Measurements from ENCODE around the gene ORAI1.
"Not testable (repeated sequence)": the region's sequence is repeated elsewhere in the genome, so short reads cannot be mapped to it uniquely, and the experiment has no call there.

Gene ORAI1

DNA sequence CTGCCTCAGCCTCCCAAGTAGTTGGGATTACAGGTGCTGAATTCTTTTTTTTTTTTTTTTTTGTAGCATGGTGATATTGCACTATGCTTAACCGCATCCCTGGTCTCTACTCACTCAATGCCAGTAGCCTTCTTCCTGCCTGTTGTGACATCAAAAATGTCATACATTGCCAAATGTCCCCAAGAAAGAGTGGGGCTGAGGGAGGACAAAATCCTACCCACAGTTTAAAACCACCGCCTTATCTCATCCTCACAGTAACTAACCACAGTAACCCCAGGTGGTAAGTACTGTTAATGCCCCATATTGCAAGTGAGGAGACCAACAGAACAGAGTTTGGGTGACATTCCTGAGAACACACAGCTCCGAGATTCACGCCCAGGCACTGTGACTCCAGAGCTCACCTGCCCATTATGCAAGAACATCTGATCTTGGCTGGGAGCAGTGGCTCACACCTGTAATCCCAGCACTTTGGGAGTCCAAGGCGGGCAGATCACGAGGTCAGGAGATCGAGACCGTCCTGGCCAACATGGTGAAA lies 23.6 kb downstream of the ORAI1 start:
- DNase-seq = no peak

DNA sequence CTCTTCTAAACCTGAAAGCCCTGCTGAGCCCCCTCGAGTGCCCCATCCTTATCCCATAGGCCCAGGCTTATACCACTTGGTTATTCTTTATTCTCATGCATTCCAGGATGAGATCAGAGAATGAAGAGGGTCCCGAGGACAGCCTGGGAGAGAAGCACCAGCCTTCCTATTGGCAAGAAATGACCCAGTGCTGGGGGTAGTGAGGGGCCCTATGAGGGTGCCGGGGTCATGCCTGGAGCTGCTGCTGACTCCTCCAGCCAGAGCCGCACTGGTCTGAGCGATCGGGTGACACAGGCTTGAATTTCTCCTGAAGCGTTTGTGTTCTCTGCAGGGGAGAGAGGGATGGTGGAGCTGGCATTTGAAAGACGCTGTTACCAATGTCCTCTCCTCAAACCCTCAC lies 25.0 kb downstream of the ORAI1 start:
- no peak for DNase-seq

DNA sequence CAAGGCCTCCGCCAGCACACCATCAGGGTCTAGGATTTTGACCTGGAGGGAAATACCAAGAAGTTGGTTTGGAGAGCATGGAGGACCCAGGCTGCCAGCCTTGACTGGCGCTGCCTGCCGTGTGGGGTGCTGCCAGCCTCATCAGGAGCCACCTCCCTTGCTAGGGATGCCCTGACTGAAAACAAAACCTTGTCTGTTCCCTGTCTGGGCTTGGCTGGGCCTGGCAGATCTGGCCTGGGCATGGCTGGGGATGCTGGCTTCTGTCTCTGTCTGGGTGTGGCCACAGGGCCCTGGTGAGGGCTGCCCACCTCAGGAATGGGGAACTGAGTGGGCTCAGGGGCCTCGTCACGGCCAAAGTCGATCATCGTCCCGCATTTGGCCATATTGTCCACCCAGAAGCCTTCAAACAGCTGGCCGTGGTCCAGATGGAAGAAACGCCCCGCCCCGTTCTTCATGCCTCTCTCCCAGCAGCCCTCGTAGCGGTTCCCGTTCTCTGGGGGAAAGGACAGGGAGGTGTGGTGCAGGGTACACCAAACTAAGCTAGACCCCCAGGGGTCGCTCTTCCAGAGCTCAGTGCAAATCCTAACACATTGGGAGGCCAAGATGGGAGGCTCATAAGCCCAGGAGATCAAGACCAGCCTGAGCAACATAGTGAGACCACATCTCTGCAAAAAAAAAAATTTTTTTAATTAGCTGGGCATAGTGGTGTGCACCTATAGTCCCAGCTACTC lies 26.6 kb downstream of the ORAI1 start:
- no peak for DNase-seq

DNA sequence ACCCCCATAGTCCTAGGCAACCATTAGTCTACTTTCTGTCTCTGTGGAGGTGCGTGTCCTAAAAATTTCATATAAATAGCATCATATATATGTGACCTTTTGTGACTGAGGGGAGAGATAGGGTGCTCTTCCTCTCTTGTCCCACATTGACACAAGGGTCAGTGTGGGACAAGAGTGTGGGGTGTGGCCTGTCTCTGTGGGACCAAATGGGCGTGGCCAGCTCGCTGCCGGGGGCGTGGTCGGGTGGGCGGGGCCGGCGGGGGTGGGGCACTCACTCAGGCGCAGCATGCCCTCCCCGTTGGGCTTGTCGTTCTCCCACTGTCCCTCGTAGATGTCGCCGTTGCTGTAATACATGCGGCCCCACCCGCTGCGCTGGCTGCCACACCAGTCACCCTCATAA lies 27.7 kb downstream of the ORAI1 start:
- no peak for DNase-seq

DNA sequence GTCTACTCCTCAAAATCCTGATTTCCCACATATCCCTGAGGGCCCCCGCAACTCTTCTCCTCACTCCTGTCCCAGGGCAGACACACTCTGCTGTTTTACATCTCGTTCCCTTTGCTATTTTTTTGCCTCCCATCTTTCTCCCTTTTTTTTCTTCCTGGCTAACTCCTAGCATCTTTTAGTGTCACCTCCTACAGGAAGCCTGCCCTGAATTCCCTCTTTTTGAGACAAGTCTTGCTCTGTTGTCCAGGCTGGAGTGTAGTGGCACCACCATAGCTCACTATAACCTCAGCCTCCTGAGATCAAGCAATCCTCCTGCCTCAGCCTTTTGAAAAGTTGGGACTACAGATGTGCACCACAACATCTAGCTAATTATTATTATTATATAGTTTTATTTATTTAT lies 29.8 kb downstream of the ORAI1 start:
- no peak for DNase-seq

DNA sequence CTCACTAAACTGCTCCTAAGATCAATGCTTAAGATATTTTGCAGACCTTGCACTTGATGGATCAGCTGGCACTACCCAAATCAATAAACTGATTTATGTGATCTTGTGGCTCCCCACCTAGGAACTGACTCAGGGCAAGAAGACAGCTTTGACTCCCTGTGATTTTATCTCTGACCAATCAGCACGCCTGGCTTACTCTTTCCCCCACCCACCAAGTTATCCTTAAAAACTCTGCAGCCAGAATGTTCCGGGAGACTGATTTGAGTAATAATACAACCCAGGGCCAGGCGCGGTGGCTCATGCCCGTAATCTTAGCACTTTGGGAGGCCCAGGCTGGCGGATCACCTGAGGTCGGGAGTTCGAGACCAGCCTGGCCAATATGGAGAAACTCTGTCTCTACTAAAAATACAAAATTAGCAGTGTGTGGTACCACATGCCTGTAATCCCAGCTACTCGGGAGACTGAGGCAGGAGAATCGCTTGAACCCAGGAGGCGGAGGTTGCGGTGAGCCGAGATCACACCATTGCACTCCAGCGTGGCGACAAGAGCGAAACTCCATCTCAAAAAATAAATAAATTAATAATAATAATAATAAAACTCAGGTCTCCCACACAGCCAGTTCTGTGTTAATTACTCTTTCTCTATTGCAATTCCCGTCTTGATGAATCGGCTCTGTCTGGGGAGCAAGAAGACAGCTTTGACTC lies 31.1 kb downstream of the ORAI1 start:
- no peak for DNase-seq

DNA sequence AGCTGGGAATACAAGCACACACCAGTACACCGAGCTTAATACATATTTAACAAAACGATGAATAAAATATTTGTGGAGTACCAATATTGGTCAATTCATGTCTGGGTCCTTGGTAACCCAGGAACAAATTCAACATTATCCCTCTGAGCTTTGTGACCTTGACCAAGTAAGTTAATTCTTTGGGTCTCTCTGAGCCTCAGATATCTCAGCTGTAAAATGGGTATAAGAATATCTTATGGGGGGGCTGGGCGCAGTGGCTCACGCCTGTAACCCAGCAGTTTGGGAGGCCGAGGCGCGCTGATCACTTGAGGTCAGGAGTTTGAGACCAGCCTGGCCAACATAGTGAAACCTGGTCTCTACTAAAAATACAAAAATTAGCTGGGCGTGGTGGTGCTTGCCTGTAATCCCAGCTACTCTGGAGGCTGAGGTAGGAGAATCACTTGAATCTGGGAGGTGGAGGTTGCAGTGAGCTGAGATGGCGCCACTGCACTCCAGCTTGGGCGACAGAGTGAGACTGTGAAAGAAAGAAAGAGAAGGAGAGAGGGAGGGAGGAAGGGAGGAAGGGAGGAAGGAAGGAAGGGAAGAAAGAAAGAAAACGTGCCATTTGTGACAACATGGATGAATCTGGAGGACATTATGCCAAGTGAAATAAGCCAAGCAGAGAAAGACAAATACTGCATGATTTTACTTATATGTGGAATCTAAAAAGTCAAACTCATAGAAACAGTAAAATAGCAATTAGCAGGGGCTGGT lies 35.2 kb downstream of the ORAI1 start:
- not testable (repeated sequence) for DNase-seq

DNA sequence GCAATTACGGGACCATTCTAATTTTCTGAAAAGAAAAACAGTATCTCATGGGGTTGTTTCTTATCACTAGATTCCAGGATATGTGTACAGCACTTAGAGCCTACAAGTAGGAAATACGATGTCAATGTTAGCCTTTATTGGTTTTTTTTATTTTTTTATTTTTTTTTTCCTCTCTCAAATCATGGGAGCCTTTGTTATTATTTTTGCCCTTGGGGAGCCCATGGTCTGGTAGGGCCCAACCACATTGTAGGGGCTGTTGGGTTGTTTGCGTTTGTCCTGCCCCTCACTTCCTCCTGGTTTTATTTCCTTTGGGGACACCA lies 37.2 kb downstream of the ORAI1 start:
- no peak for DNase-seq

DNA sequence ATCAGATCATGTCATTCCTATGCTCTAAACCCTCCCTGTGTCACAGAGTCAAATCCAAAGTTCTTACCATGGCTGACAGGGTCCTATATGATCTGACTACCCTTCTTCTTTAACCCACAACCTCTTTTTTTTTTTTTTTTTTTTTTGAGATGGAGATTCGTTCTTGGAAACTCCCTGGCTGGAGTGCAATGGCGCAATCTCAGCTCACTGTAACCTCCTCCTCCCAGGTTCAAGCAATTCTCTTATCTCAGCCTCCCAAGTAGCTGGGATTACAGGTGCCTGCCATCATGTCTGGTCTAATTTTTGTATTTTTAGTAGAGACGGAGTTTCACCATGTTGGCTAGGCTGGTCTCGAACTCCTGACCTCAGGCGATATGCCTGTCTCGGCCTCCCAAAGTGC lies 40.5 kb downstream of the ORAI1 start:
- DNase-seq = not testable (repeated sequence)

DNA sequence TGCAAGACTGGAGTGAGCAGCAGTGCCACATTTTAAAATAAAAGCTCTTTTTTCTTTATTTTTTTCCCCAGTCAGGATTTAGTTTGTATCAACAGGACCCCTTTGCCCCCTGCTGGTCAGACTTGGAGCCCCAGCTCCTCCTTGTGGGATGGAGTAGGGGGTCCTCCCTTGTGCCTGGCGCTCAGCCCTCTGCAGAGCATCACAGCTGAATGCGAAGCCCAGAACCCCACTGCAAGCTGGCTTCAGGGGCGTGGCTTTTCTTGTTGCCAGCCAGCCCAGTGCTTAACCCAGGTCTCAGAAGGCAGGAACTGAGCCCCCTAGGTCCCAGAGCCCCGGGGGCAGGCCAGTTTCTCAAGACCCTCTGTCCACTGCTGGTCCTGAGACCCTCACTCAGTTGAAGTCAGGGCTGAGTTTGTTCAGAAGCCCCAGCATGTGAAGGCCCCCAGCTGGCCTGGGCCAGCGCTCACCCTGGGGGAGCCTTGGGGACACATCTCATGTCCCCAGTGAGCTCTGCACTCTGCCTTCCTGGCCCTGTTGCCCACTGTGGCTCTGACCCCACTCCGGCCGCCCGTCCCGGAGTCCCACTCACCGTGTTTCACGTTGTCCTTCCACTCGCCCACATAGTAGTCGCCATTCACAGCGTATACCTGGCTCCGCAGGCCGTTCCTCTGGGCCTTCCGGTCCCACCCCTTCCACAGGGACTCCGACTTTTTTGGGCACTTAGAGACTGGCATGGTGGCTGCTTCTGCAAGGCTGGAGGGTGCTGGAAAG lies 42.6 kb downstream of the ORAI1 start:
- peak; percentile 65 for DNase-seq

DNA sequence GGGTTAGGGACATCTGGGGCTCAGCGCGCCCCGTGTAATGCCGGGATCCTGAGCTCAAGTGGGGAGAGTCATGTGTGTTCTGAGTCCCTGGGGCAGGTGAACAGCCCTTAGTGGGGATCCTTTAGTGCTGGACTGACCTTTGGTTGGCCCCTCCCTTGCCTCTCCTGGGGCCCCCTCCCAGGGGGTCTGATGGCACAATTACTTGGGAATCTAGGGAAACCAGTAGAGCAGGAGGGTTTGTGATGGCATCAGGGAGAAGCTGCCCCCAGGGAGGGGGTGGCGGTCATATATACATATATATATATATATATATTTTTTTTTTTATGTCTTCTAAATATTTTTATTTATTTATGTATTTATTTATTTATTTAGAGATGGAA lies 43.2 kb downstream of the ORAI1 start, which contains the start of gene MORN3:
Gene MORN3 (minus strand): TSS at position 134 of the 380 bp plus-strand sequence. CDS start 171 bp downstream, outside the sequence.
- no peak for DNase-seq

DNA sequence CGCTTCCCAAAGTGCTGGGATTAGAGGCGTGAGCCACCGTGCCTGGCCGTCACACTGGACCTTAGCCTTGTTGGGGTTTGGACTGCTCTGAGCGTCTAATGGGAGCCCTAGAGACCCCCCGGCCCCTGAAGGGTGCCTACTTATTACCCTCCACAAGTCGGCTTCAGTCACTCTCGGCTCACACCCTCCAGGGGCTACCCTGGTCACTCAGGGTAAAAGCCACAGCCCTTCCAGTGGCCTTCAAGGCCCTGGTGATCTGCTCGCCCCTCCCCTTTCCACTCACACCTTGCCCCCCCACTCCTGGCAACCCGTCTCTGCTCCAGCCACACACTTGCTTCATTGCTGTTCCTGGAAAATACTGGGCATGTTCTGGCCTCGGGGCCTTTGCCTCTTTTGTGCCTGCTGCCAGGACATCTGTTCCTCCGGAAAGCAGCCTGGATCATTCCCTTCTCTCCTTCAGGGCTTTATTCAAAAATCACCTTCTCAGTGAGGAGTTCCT lies 46.7 kb downstream of the ORAI1 start:
- no peak for DNase-seq

DNA sequence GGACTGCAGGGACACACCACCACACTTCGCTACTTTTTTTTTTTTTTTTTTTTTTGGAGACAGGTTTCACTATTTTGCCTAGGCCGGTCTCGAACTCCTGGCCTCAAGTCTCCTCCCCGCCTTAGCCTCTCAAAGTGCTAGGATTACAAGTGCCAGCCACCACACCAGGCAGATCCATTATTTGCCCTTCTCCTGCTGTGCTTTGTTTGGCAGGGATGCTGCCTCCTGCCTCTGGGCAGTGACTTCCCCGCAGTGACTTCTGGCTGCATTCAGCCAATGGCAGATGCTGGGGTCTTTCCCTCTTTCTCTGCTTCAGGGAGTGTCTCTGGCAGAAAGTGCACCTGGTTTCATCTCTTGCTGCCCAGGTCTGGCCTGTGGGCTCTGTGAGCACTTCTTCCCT lies 49.9 kb downstream of the ORAI1 start:
- no peak for DNase-seq

DNA sequence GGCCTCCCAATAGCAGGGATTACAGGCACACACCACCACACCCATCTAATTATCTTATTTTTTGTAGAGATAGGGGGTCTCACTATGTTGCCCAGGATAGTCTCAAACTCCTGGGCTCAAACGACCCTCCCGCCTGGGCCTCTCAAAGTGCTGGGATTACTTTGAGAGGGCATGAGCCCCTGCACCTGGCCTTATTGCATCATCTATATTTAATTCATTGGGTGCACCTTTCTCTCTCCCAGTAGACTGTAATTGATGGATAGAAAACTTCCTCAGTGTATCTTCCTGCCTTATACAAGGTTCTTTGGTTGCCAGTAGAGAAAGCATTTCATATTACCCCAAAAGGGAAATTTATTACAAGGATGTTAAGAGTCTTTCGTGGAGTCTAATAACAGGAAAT lies 52.0 kb downstream of the ORAI1 start:
- DNase-seq = no peak

DNA sequence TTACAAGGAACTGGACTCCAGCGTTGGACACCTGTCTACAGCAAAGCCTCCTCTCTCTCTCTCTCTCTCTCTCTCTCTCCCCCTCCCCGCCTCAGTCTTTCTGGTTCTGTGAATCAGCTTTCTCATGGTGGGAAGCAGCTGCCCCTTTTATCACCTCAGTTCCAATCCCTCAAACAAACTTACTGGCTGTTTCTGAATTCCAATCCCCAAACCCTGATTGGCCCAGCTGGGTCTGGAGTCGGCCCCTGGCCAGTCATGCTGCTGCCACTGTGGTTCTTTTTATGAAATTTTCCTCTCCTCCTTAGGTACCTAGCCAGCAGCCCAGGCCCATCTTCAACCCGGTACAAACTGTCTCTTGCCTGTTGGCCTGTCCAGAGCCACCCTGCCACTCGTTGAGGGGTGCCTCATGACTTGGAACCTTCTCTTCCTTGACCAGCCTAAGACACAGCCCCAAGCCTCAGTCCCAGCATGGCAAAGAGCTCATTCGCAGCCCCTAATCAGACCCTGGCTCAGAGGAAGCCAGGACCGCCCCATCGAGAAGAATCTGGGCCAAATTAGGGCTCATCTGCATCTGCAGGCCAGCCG lies 52.5 kb downstream of the ORAI1 start:
- DNase-seq = no peak

DNA sequence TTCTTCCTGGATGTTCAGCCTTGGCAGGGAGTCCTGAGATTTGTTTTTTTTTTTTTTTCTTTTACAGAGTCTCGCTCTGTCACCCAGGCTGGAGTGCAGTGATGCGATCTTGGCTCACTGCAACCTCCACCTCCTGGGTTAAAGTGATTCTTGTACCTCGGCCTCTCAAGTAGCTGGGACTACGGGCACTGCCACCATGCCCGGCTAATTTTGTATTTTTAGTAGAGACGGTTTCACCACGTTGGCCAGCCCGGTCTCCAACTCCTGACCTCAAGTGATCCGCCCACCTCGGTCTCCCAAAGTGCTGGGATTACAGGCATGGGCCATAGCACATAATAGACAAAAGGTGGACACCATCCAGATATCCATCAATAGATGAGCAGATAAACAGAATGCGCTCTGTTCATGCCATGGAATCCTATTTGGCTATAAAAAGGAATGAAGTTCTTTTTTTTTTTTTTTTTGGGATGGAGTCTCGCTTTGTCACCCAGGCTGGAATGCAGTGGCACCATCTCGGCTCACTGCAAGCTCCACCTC lies 53.4 kb downstream of the ORAI1 start:
- DNase-seq = not testable (repeated sequence)

DNA sequence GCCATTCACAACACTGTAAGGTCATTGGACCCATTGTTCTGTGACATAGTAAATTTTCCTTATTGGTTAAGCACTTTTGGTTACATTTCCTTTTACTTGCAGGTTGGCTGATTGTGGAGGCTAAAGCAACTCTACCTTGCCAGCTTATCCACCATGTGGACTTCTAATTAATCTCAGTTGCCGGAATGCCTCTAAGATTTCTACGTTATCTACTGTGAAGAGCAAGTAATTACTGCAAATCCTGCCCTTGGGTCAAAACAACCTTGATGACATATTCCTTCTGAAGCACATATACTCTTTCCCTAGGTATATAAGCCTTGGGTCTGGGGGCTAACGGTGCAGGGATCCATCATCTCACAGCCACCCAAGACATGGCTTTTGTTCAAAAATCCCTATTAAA lies 62.6 kb downstream of the ORAI1 start:
- DNase-seq = no peak

DNA sequence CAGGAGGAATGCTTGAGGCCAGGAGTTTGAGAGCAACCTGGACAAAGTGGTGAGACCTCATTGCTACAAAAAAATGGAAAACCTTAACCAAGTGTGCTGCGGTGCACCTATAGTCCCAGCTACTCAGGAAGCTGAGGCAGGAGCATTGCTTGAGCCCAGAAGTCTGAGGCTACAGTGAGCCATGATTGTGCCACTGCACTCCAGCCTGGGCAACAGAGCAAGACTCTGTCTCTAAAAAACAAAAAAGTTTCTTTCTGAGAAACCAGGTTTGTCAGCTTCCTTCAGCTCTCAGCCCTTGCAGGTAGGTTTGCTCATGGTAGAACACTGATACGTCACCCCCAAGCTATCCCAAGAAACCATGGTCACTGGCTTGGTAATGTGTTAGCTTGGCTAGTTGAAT lies 63.1 kb downstream of the ORAI1 start:
- no peak for DNase-seq
